RPMI8226 (cell line): ENCODE measurements around the gene AUTS2.
A peak's percentile ranks its signal among the peaks of the same experiment; 100 is the strongest.

Experiments
- DNase-seq: peaks from one replicate; pipeline ENCODE4 v3.0.0-alpha.2; 2015

Gene AUTS2

GRCh38 chr7:69800495-69800894, 202.2 kb downstream of the AUTS2 start:
- DNase-seq, result no peak

GRCh38 chr7:69801729-69802682, 203.7 kb downstream of the AUTS2 start:
- no peak for DNase-seq

DNA sequence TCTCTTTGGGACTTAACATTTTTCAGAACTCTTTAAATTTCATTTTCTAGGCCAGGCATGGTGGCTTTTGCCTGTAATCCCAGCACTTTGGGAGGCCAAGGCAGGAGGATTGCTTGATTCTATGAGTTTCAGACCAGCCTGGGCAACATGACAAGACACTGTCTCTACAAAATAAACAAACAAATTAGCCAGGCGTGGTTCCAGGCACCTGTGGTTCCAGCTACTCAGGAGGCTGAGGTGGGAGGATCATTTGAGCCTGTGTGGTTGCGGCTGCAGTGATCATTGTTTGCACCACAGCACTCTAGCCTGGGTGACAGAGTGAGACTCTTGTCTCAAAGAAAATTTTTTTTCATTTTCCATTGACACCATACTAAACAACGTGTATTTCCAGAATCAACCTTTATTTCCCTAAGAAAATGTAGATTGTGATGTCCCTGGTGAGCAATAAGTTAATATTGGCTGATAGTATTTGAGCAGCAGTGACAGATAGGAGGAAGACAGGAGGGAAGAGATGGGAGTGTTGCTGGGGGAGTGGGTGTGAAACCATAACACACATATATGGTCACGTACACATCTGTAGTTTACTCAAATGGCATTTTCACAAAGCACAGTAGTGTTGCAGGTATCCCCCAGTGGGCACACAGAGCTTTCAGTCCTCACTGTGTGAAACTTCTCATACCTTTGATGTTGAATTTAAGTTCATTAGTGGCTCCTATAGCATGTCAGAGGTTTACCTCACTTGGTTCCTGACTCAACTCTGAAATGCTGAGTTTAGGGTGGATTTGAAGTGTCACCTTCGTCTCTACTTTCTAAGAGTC, 205.6 kb downstream of the AUTS2 start:
- DNase-seq, result no peak

- DNase-seq, result no peak
These were observed 206.7 kb downstream of the AUTS2 start for GRCh38 chr7:69804962-69805361.

DNA sequence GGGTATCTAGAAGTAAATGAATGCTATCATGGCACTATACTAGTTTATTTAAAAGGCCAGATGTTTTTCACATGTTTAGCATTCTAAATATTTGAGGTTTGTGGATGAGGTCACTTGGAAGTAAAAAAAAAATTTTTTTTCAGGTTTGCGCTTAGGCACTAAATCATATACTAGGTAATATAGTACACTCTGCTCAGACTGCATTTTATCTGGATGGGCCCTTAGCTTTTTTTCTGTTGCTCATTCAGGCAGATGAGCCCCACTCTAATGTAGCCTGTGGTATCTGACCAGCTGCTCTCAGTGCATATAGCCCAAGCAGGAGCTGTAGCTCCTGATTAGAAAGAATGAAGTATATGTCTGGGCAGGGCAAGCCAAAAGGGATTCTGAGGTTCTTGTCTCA, 210.1 kb downstream of the AUTS2 start:
- no peak for DNase-seq

- DNase-seq, result no peak
These were observed 213.4 kb downstream of the AUTS2 start for GRCh38 chr7:69811476-69812308.

DNA sequence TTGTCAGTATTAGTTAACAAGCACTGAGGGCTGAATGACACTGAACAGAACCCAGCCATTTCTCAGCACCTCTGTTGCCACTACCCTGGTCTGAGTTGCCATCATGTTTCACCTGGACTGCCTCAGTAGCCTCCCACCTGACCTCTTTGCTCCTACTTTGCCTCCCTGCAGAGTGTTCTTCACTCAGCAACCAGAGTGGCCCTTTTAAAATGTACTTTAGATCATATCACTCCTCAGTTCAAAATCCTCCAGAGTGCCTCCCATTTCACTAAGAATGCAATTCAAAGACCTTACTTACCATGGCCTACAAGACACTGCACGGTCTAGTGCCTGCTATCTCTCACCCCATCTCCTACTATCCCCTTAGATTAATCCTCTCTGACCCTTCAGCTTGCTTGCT, 214.5 kb downstream of the AUTS2 start:
- DNase-seq, result no peak

- DNase-seq, result no peak
These were observed 215.5 kb downstream of the AUTS2 start for GRCh38 chr7:69813637-69814240.

DNA sequence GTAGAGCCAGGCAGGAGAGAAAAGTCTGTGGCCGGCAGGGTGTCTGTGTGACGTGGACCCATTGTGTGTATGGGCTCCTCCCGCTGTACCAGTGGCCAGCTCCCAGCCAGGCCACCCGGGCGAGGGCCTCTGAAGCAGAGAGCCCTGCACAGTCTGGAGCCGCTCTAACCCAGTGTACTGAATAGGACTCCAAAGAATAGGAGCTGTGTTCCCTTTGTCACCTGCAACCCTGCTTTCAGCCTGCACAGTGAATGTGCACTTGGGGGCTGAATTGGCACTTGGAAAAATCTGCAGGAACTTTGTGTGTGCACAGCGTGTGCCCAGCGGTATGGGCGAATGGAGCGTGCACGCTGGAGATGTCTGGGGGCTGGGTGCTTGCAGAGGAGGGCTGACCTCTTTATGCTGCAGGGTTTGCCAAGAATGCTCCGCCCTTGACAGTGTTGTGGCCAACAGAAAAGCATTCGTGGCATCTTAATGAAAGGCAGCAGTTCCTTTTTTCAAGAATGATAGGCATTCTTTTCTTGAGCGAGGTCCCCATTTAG, 216.2 kb downstream of the AUTS2 start:
- DNase-seq, result peak; percentile 32

GRCh38 chr7:69816501-69816900, 218.2 kb downstream of the AUTS2 start:
- DNase-seq, result no peak

DNA sequence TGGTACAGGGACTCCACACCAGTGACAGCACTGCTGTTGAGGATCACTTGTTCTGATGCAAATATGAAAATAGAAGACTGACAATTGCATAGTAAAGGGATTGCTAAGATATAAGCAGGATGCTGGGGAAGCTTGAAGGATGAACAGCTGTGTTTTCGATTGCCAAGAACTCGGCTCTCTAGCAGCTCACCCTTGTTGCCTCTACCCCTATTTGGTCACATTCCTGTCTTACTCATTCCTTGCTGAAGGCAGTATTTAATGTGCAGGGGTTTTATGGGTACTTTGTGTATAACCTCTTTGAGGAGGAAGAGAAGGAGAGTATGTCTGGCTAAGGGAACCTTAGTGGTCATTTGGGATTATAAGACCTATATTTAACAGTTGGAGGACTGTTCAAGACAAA, 218.8 kb downstream of the AUTS2 start:
- DNase-seq, result no peak

- no peak for DNase-seq
These were observed 219.8 kb downstream of the AUTS2 start for GRCh38 chr7:69817841-69818635.

GRCh38 chr7:69818636-69819332, 220.5 kb downstream of the AUTS2 start:
- no peak for DNase-seq

GRCh38 chr7:69819333-69819705, 221.0 kb downstream of the AUTS2 start:
- no peak for DNase-seq

- DNase-seq, result no peak
These were observed 222.4 kb downstream of the AUTS2 start for GRCh38 chr7:69820479-69821192.

GRCh38 chr7:69822386-69822785, 224.1 kb downstream of the AUTS2 start:
- no peak for DNase-seq

- no peak for DNase-seq
These were observed 225.0 kb downstream of the AUTS2 start for GRCh38 chr7:69823151-69823744.

GRCh38 chr7:69825113-69825972, 227.1 kb downstream of the AUTS2 start:
- no peak for DNase-seq

GRCh38 chr7:69826283-69826682, 228.0 kb downstream of the AUTS2 start:
- no peak for DNase-seq
